DLD1 (cell line): ENCODE measurements around the gene AKT1S1.

Experiments used
- in situ Hi-C: cut with HindIII; loops from 2 replicates; pipeline ENCODE4 v1.10.0; 2017; ENCODE audit warnings: low sequenced_read_pairs

Gene AKT1S1

DNA sequence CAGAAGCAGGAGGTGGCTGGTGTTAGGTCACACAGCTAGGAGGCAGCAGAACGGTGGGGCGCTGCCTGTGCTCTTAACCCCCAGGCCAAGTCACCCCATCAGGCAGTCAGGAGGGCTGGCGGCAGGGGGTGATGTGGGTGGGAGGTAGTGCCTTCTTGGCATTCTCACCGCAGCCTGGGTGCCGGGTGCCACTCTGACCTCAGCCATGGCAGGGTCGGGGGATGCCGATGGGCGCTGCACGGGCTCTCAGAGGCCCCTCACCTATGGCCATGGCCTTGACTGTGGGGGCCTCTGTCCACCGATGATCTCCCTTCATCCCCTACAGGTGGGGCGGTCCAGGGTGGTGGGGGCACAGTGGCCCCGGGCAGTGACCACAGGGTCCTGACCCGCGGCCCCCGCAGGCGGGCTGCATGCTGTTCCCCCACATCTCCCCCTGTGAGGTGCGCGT, 20.6 kb downstream of the AKT1S1 start:
- in situ Hi-C loops, result no loop called here

DNA sequence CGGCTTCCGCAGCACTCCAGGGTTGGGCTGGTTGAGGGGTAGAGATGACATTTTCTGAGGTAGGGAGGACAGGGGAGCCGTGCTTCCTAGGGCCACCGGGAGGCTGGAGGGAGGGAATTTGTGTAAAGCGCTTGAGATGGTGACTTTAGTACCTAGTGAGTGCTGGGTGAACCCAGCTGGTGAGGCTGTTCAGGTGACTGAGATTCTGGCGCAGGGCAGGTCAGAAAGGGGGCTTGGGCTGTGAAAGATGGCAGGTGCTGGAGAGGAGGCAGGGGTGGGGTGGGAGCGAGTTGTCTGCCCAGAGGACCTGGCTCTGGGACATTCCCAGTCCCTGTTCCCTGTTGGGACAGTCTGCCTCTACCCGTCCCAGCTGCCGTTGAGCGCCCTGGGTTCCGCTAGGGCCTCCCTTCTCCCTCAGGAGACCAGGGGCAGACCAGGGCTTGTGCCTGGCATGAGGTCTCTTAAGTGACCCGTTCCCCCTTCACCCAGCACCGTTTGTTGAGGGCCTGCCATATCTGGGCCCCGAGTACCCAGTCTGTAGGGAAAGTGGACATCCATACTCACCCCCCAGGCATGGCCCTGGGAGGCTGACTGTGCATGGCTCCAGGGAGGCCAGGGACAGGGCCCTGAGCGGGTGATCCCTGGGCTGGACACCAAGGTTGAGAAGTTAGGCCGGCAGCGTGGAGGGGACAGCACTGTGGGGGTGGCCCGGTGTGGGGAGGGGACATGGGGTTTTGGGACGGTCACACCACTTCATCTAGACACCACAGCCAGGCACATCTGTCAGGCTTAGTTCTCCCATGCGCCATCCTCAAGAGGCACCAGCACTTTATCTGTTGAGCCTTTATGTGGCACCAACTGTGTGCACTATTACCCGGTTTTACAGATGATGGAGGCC, 21.2 kb downstream of the AKT1S1 start:
- in situ Hi-C loops, result no loop called here

DNA sequence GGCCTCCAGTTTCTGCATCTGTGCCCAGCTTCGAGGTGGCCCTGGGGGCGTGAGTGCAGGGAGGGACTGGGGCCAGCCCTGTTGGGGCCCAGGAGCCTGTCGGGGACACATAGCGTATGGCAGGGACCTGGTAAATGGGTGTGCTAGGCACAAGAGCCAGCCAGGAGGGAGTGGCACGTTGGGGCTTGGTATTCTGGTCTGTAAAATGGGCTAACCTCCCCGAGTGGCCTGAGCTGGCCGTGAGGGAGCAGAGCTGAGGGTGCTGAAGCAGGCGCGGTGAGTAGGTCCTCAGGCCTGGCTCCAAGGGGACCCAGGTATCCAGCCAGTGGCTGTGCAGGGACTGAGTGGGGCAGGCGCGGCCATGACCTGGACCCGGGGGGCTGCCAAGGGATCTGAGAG, 21.9 kb downstream of the AKT1S1 start:
- in situ Hi-C loops, result no loop called here

DNA sequence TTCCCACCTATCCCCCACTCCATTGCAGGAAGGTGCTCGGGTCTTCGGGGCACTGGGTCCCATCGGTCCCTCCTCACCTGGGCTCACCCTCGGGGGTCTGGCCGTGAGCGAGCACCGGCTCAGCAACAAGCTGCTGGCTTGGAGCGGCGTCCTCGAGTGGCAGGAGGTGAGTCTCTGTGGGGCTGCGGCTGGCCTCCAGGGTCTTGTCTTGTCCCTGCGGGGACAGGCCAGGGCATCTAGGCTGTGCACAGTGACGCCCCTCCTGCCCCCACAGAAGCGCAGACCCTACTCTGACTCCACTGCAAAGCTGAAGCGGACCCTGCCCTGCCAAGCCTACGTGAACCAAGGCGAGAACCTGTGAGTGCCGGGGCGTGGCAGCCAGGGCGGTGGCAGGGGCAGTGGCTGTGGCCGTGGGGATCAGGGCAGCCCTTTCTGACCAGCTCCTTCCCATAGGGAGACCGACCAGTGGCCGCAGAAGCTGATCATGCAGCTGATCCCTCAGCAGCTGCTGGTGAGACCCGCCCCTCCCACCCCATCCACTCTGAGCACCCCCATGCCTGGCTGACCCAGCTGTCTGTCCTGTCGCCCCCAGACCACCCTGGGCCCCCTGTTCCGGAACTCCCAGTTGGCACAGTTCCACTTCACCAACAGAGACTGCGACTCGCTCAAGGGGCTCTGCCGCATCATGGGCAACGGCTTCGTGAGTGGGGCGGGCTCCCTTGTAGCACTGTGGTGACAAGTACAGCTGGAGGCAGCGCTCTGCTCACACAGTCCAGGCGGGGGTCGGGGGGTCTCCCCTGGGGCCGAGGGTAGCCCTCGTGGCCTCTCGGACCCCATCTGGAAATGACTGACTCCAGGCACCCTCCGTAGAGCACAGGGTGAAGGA, 22.5 kb downstream of the AKT1S1 start:
- in situ Hi-C loops, result no loop called here

DNA sequence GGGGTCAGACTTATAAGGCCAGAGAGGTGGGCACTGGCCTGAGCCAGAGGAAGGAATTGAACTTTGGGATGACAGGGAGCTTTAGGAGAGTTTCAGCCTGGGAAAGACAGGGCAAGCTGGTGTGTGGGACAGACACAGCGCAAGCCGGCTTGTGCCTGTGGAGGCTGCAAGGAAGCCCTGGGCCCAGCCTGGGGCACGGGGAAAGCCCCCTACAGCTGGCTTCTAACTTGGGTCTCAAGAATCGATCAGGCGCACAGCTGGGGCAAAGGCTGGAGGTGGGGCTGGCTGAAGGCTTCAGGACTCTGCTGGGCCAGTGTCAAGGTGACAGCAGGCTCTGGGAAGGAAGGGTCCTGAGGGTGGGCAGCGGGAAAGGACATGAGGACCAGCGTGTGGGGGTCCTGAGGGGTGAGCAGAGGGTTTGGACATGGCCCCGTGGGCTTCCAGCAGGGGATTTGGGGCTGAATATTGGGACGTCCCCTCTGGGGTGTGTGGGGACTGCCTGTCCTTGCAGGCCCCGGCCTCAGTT, 23.2 kb downstream of the AKT1S1 start:
- in situ Hi-C loops, result no loop called here

DNA sequence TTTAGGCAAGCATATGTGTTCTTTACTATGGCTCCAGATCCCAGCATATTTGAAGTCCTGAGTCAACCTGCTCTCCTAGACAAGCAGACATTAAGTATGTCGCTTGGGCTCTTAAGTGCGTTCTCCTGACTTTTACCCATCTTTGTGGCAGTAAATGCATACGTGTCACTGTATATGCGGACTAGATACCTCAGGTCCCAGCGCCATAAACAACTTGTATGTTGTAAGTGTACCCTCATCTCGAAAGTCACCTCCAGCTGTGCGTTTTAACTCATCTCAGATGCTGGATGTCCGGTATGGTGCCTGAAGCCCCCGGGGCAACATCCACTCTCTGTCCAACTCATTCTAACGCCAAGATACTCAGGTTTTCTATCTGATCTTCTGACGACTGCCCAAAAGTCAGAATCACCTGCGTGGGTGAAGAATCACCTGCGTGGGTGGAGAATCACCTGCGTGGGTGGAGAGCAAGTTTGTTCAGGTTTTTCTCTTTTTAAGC, 24.5 kb downstream of the AKT1S1 start:
- in situ Hi-C loops, result no loop called here

DNA sequence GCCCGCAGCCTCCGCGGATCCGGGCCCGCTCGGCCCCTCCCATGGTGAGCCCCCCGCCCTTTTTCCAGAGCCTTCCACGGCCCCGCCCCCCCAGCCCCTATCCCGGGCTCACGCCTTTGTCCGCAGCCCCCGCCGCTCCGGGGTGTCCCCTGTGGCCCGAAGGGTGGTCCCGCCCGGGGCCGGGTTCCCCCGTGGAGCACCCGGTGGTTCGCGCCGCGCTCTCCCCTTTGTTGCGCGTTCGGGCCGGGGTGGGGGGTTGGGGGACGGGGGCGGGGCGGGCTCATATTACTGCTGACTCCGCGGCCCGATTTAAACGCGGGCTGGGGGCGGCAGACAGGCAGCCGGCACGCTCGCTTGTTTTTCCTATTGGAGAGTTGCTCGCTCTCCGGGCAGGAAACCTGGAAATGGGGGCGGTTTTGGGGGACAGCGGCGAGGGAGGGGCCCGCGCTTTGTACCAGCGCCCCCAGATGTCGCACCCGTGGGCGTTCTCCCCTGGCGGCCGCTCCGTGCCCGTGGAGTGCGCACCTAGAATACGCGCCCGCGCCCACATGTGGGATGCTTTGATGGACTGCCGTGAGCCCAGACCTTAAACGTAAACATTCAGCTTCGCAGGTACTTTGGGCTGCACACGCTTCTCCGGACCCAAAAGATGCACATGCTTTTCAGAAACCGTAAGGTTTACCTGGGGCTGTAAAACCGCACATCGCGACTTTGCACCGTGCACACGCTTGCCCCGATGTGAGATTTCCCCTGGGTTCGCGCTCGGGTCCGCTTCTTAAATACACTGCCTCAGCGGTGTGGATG, 25.5 kb downstream of the AKT1S1 start:
- in situ Hi-C loops, result no loop called here

DNA sequence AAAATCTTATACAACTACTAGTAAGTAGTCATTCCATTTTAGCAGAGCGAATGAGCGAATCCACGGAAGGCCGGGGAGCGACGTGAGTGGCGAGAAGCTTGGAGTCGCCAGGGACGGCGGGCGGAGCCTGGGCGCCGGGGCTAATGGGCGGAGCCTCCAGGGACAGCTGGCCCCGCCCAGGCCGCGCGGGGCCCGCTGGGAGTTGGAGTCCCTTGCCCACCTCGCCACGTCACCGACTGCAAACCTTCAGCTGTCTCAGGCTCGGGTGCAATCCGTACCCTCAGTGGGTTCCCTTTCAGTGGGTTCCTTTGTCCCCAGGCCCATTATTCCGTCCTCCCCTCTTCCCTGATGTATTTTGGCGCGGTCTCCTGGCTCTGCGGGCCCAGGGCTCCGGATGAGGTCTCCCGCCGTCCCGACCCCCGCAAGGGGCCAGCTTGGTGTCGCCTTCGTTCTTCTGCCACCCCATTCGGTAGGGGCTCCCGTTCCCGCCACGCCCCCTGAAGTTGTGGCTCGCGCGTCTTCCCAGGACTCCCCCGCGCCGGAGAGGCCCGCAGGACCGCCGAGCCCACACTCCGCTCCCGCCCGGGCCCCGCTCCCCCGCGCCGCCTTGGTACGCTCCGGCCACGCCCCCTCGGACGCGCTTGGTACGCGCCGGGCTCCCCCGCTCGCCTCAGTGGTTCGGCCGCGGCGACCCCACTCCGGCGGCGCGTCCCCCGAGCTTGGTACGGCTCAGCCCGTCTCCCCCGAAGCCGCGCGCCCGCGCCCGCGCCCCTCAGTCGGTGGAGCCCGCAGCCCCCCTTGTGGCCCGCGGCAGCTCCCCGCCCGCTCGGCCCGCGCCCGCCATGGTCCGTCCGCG, 26.4 kb downstream of the AKT1S1 start, which contains the start of gene PTOV1:
TSS of gene PTOV1 (plus strand) at position 673 of the 856 bp plus-strand sequence.
- in situ Hi-C loops, result no loop called here

- in situ Hi-C loops, result no loop called here
These were observed 27.0 kb downstream of the AKT1S1 start for GRCh38 chr19:49850221-49850486.

DNA sequence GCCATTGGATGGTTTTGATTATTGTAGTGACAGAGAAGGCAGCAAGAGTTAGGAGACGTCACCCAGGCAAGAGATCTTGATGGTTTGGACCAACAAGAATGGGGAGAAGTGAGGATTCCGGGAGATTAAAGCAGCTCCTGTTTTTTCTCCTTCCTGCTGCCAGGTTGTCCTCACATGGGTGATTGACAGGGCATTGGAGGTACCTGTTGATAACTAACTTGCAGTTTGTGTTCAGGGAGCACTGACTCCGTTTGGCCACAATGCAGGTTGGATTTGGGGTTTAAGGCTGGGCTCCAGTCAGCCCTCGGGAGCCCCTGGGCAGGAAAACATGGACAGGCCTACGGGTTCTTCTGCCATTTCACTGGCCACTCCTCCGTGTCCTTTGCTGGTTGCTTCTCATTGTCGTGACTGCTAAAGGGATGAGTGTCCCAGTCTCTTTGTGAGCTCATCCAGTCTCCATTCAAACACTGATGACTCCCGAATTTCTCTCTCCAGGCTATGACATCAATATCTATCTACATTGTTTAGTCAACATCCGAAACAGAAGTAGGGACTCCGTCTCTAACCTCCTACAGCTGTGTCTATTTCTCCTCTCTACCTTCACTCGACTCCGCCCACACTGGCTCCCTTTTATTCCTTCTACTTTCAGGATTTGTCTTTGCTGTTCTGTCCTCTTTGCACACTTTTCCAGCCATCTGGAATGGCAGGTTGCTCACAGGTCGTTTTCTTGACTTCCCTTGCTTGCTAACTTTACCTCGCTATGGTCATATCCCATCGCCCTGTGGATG, 27.5 kb downstream of the AKT1S1 start:
- in situ Hi-C loops, result no loop called here

DNA sequence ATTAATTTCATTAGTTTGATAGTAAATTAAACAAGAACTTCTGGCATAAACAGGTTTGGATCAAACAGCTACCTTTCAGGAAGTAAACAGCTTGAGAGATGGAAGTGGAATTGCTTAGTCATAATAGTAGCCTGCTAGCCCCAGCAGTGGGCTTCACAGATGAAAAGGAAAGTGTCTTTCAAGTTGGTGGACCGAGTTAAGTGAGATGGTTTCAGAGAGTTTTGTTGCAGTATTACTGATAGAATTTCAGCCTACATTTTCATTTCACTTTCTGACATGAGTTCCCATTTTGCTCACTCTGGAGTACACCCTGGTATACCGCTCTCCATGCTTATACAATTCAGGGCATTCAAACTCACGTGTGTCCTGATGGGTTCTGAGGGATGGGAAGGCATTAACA, 28.2 kb downstream of the AKT1S1 start:
- in situ Hi-C loops, result no loop called here

DNA sequence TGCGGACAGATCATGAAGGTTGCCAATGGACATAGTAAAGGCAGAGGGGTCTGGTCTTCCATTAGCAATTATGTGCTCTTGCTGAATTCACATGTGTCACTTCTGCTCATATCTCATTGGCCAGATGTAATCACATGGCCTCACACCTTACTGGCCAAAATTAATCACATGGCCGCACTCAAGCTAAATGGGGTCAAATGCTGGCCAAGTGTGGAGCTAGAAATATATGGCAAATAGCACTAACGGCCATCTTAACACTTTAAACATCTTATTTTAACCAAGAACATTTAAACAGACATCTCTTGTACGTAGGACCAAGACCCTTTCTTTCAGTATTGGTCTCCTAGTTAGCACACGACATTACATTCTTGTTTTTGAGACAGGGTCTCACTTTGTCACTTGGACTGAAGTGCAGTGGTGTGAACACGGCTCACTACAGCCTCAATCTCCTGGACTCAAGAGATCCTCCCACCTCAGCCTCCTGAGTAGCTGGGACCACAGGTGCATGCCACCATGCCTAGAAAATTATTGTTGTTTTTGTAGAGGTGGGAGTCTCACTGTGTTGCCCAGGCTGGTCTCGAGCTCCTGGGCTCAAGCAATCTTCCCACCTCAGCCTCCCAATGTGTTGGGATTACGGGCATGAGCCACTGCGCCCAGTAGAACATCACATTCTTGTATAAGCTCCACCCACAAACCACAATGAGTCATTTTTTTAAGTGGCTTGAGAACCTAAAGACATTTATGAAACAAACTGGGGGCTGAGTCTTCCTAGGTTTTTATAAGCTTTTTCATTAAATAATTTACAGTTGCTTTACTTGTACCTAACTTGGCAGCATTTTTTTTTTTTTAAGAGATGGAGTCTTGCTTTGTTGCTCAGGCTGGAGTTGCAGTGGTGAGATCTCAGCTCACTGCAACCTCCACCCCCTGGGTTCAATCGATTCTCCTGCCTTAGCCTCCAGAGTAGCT, 29.1 kb downstream of the AKT1S1 start:
- in situ Hi-C loops, result no loop called here

DNA sequence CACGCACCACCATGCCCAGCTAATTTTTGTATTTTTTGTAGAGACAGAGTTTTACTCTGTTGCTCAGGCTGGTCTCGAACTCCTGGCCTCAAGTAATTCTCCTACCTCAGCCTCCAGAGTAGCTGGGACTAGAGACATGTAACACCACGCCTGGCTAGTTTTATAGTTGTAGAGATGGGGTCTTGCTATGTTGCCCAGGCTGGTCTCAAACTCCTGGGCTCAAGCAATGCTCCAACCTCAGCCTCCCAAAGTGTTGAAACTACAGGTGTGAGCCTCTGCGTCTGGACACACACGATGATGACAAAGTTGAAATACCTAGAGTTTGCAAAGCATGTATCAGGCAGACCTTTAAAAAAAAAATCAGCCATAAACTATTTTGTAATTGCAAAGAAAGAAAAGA, 30.7 kb downstream of the AKT1S1 start:
- in situ Hi-C loops, result no loop called here

DNA sequence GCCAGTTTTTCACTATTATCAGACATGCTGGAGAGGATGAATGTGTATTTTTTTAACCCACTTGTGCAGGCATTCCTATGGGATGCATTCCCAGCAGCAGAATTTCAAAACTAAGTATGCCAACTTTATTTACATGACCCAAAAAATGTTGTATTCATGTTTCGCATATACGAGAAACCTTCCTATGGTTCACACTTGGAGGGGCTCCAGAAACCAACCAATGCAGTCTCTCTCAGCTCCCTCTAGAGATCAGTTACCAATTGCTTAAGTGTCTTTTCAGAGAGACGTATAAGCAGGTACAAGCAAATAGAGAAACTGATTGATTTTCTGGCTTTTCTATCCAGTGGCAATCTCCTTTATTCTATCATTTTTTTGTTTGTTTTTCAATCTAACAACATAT, 31.7 kb downstream of the AKT1S1 start:
- in situ Hi-C loops, result no loop called here

DNA sequence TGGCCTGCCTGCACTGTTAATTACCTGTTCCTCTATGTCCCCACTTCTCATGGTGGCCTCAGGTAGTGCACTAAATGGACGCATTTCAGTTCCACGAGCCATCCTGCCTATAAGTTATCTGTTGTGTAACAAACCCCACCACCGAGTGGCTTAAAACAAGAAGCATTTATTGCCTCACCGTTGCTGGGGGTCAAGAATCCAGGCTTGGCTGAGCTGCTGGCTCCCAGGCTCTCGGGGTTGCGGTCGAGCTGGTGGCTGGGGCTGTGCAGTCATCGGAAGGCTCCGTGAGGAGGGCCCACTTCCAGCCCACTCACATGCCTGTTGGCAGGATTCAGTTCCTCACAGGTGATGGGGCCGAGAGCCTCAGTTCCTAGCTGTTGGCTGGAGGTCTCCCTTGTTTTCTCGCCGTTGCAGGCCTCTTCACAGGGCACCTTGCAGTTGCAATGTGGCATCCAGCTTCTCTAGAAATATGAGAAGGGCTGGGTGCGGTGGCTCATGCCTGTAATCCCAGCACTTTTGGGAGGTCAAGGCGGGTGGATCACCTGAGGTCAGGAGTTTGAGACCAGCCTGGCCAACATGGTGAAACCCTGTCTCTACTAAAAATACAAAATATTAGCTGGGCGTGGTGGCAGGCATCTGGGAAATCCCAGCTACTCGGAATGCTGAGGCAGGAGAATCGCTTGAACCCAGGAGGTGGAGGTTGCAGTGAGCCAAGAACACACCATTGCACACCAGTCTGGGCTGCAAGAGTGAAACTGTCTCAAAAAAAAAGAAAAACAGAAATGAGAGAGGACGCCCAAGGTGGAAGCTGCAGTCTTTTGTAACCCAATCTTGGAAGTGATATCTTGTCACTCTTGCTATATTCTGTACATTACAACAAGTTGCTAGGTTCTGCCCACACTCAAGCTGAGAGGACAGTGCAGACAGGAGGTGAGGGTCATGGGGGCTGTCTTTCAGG, 32.7 kb downstream of the AKT1S1 start:
- in situ Hi-C loops, result no loop called here

DNA sequence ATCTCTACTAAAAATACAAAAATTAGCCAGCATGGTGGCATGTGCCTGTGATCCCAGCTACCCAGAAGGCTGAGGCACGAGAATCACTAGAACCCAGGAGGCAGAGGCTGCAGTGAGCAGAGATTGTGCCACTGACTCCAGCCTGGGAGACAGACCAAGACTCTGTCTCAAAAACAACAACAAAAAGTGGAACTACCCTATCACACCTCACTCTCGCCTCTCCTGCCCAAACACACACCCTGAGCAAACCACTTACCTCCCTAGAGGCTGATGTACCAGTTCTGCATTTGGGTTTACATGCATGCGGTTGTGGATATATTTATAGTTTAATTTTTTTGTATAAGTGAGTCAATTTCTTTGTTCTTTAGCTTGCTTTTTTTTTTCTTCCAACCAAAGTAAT, 33.9 kb downstream of the AKT1S1 start:
- in situ Hi-C loops, result no loop called here

DNA sequence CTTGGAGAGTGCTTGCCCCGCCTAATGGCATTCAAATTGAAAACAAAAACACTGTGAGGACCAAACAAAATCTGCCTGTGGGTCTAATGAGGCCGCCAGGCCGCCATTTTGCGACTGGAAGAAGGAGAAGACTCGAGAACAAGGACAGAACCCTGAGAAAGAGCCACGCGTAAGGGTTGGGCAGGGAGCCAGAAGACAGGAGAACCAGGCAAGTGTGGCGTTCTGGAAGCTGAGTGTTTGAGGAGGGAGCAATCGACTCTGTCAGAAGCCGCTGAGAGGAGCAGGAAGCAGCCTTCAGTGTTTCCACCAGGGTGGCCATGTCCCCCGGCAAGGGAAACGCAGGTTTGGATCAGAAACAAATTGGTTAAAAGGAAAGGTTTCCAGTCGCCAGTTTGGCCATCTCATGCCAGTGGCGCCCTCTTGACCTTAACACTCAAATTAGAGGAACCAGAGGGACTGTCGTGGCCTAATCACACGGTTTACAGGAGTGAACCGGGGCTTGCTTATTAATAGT, 36.4 kb downstream of the AKT1S1 start:
- in situ Hi-C loops, result no loop called here
